B cell (primary cell): ENCODE measurements around the gene PARP3. TPM values are rescaled to one million over a fixed set of nuclear protein-coding genes. Genes with fewer than 3 reads are reported as not detected.
"Not testable (repeated sequence)": the region's sequence is repeated elsewhere in the genome, so short reads cannot be mapped to it uniquely, and the experiment has no call there.

ENCODE experiments used
- ATAC-seq: fragments of 200-7000 bp; cut with Tn5 transposase; one replicate; pipeline ENCODE4 v1.10.0; 2021; ENCODE audit warnings: low read depth, mild to moderate bottlenecking, moderate number of reproducible peaks, moderate library complexity
- CTCF ChIA-PET: fragments of 350-600 bp; sonication (Branson Sonifier 250); formaldehyde crosslinking; loops from one replicate; lab custom pipeline; 2021; ENCODE audit warnings: antibody characterized with exemption, inconsistent platforms; lab: Charles Lee
- POLR2A ChIA-PET: fragments of 350-600 bp; sonication (Branson Sonifier 250); formaldehyde crosslinking; loops from one replicate; lab custom pipeline; 2021; ENCODE audit warnings: antibody characterized with exemption; lab: Charles Lee
- DNase-seq: peaks from one replicate; pipeline ENCODE4 v3.0.0; 2013
- H2AFZ ChIP-seq: 2 replicates; pipeline ENCODE4 v1.6.1; 2012; ENCODE audit warnings: mild to moderate bottlenecking, low read depth, low read length; ENCODE audit not compliant: insufficient read depth, poor library complexity, severe bottlenecking
- H3K27ac ChIP-seq, 2 donors: 1 replicate in 1 of 2; 2 replicates in 1 of 2; pipeline ENCODE4 v1.5.1; 2012 to 2013; ENCODE audit warnings: low read length in 2 of 2, mild to moderate bottlenecking in 2 of 2, moderate library complexity in 1 of 2
- H3K27me3 ChIP-seq, 4 experiments: fragments of 200-600 bp in 1 of 4; sonication (generic) in 1 of 4; replicated peaks in 1 of 4; 1 replicate in 2 of 4; 2 replicates in 2 of 4; pipeline versions ENCODE4 v1.6.1 to v1.7.0; 2013 to 2016; ENCODE audit warnings: low read length in 3 of 4, mild to moderate bottlenecking in 2 of 4, mixed read lengths in 1 of 4, moderate library complexity in 1 of 4; ENCODE audit not compliant: insufficient read depth in 4 of 4, control insufficient read depth in 3 of 4; ENCODE audit errors: control extremely low read depth in 1 of 4
- H3K36me3 ChIP-seq, 2 experiments: replicated peaks in 1 of 2; 1 replicate in 1 of 2; 2 replicates in 1 of 2; pipeline versions ENCODE4 v1.6.1 to v1.7.1; 2013; ENCODE audit warnings: low read length in 1 of 2; ENCODE audit not compliant: insufficient read depth in 2 of 2, control insufficient read depth in 1 of 2; ENCODE audit errors: control extremely low read depth in 1 of 2, extremely low read depth in 1 of 2
- H3K4me1 ChIP-seq, 2 donors: fragments of 200-600 bp in 1 of 2; sonication (generic) in 1 of 2; 1 replicate in 1 of 2; 2 replicates in 1 of 2; pipeline versions ENCODE4 v1.5.1 to v1.6.1; 2013 to 2017; ENCODE audit warnings: low read length in 2 of 2; ENCODE audit not compliant: control insufficient read depth in 2 of 2, insufficient read depth in 2 of 2
- H3K4me2 ChIP-seq: replicated peaks from 2 replicates; pipeline ENCODE3; 2012; ENCODE audit warnings: mild to moderate bottlenecking, low read depth, low read length; ENCODE audit not compliant: poor library complexity, severe bottlenecking
- H3K4me3 ChIP-seq, 5 experiments: fragments of 200-600 bp in 1 of 5; sonication (generic) in 1 of 5; 1 replicate in 3 of 5; 2 replicates in 2 of 5; pipeline versions ENCODE4 v1.5.1 to v1.7.0; 2011 to 2016; ENCODE audit warnings: low read length in 4 of 5, mild to moderate bottlenecking in 4 of 5, low read depth in 2 of 5, control low read depth in 1 of 5, moderate library complexity in 1 of 5; ENCODE audit not compliant: insufficient read depth in 1 of 5; ENCODE audit errors: control extremely low read depth in 1 of 5, extremely low read depth in 1 of 5
- H3K79me2 ChIP-seq: fragments of 200-600 bp; sonication (generic); one replicate; pipeline ENCODE4 v1.6.0; 2016; ENCODE audit warnings: low read length; ENCODE audit not compliant: control insufficient read depth, insufficient read depth
- H3K9ac ChIP-seq: fragments of 200-600 bp; sonication (generic); 2 replicates; pipeline ENCODE4 v1.6.1; 2017; ENCODE audit warnings: mild to moderate bottlenecking, low read length, moderate library complexity
- H3K9me3 ChIP-seq, 3 donors: one replicate each; pipeline versions ENCODE4 v1.6.1 to v1.7.1; 2013; ENCODE audit warnings: low read length in 2 of 3; ENCODE audit not compliant: control insufficient read depth in 2 of 3, insufficient read depth in 1 of 3; ENCODE audit errors: control extremely low read depth in 1 of 3
- H4K20me1 ChIP-seq: 2 replicates; pipeline ENCODE4 v1.6.0; 2012; ENCODE audit warnings: mild to moderate bottlenecking, low read length; ENCODE audit not compliant: insufficient read depth, control insufficient read depth, poor library complexity, severe bottlenecking
- H3K27ac Mint-ChIP-seq: one replicate; pipeline ENCODE4 v1.8.0; 2021; ENCODE audit warnings: mixed read lengths
- H3K27me3 Mint-ChIP-seq: one replicate; pipeline ENCODE4 v1.8.0; 2021; ENCODE audit warnings: mixed read lengths
- H3K4me1 Mint-ChIP-seq: one replicate; pipeline ENCODE4 v1.8.0; 2021; ENCODE audit warnings: mixed read lengths
- H3K4me3 Mint-ChIP-seq: one replicate; pipeline ENCODE4 v1.8.0; 2021; ENCODE audit warnings: mixed read lengths
- H3K9me3 Mint-ChIP-seq: one replicate; pipeline ENCODE4 v1.8.0; 2022; ENCODE audit warnings: mixed read lengths; ENCODE audit not compliant: insufficient read depth
- EZH2 ChIP-seq: IDR thresholded peaks from 2 replicates; pipeline ENCODE4 v1.6.1; 2012; ENCODE audit warnings: borderline replicate concordance, low read depth, mild to moderate bottlenecking, moderate library complexity, low read length; ENCODE audit not compliant: insufficient read depth, poor library complexity, severe bottlenecking
- WGBS: methylation state at CpG from one replicate; pipeline ENCODE4 v1.1.5; 2013; ENCODE audit warnings: missing lambda C conversion rate; ENCODE audit not compliant: insufficient coverage; 5-methylcytosine and 5-hydroxymethylcytosine counted together
- intact Hi-C: fragments of 100-400 bp; cut with micrococcal nuclease; formaldehyde crosslinking; loops from one replicate; pipeline ENCODE4 v1.10.0; 2022
- polyA plus RNA-seq: library from polyadenylated mRNA; depleted of rRNA; stranded (reverse); fragments of >200 nt; gene quantifications from 2 replicates; pipeline ENCODE4 v1.2.3, GENCODE V29; 2012
- total RNA-seq, 2 donors: library from RNA; stranded (reverse); fragments of 120-200 nt in 1 of 2; gene quantifications; 1 replicate in 1 of 2; 2 replicates in 1 of 2; pipeline versions ENCODE4 v1.2.3 to v1.2.4, GENCODE V29; 2013 to 2022
- TF ChIP-seq, protein P1 (sequence below): fragments of 200-600 bp; IDR thresholded peaks from one replicate; pipeline ENCODE4 v1.8.0; 2022; ENCODE audit warnings: antibody characterized with exemption, mild to moderate bottlenecking

PARP3 gene
- total and polyA plus RNA-seq, 2 donors (not counting 1 experiment from before 2014, with no cell fraction given): 17.7 to 29.7 TPM

DNA sequence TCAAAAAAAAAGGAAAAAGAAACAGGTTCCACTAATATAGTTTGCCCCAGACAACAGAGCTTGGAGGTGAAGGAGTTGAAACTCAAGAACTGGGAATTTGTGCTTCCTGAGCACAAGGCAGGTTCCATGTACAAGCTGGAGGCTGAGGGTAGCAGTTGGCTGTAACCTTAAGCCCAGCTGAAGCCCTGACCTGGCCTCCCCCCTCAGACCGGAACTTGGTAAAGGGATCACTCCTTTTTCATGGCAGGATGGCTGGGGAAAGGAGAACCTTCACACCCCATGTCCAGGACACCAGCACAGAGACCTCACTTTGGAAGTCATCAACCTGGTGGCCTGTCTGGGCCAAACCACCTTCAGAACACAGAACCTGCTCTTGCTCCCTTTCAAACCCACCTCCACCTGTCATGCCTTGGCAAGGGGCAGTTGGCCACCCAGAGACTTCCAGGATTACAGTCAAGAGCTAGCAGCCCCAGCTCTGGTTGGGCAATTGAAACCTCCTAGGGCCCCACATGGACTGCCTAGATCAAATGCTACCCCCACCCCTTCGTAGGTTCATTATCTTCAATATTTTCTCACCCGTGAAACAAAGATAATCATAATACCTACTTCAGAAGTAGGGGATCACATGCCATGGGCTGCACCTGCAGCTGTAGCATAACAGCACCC is 50.0 kb downstream of the PARP3 start:
- POLR2A ChIA-PET: interaction anchor here (2.9 kb wide), 1 partner anchor 9 kb away, joined by 8 read pairs; the partner anchor contains the start of gene ACY1

GRCh38 chr3:51993657-51994056 is 51.5 kb downstream of the PARP3 start:
- intact Hi-C loops: loop anchor here (2.0 kb wide), 2 partner anchors 19 to 543 kb away; partner anchors contain the start of genes ABHD14A, ABHD14B and UQCC5
- H3K9me3 Mint-ChIP-seq, H3K4me2 ChIP-seq, ATAC-seq, H3K27ac ChIP-seq, H3K27me3 Mint-ChIP-seq, H2AFZ ChIP-seq, H3K4me3 ChIP-seq, DNase-seq, H3K27me3 ChIP-seq, H3K9me3 ChIP-seq, H3K9ac ChIP-seq: not testable (repeated sequence)
- CTCF ChIA-PET: interaction anchor here (1.2 kb wide), 1 partner anchor 151 kb away, joined by 3 read pairs; no protein-coding TSS in a partner anchor
- H3K4me1 Mint-ChIP-seq: peaks cover 33% of the 10 kb centered on the region
- Histone ChIP-seq H3K4me1 (peaks cover 13 to 19% of the 10 kb centered on the region in 2 donors), H3K79me2 (peaks cover 17% of the 10 kb centered on the region), H4K20me1 (peaks cover 37% of the 10 kb centered on the region), H3K36me3 (peaks cover 0 to 26% of the 10 kb centered on the region in 2 experiments)
- WGBS: 92% methylated on average over 6 of the region's 13 CpGs
- peak overlapping the region; percentile 100 for H3K4me3 Mint-ChIP-seq
- POLR2A ChIA-PET: interaction anchor here (2.5 kb wide), 1 partner anchor 11 kb away, joined by 25 read pairs; the partner anchor contains the start of gene ACY1
- peak overlapping the region; percentile 26 for H3K27ac Mint-ChIP-seq

More for the DNA sequence above, 50.0 kb downstream of the PARP3 start:
- intact Hi-C loops: no loop called here
- Histone ChIP-seq H3K79me2 (peaks cover 17% of the 10 kb centered on the region), H3K36me3 (peaks cover 0 to 26% of the 10 kb centered on the region in 2 experiments), H3K4me1 (peaks cover 13 to 19% of the 10 kb centered on the region in 2 donors), H3K4me3 (no peak overlapping the region), H3K4me2 (no peak overlapping the region), H3K27me3 (no peaks in the 10 kb centered on the region), H3K9ac (no peak overlapping the region), H4K20me1 (peaks cover 37% of the 10 kb centered on the region), H3K27ac (no peak overlapping the region), H2AFZ (no peak overlapping the region), H3K9me3 (no peaks in the 10 kb centered on the region)
- ATAC-seq (no peak), DNase-seq (no peak)
- 100% methylated on average over 2 of the region's 3 CpGs for WGBS
- H3K27ac Mint-ChIP-seq: no peak overlapping the region
- H3K9me3 Mint-ChIP-seq: no peaks in the 10 kb centered on the region
- H3K27me3 Mint-ChIP-seq: no peaks in the 10 kb centered on the region
- CTCF ChIA-PET: interaction anchor here (0.6 to 2.5 kb wide), 4 partner anchors 9 to 29 kb away, joined by 3 to 15 read pairs (median 4); partner anchors contain the start of gene ACY1
- H3K4me3 Mint-ChIP-seq: no peak overlapping the region
- peaks cover 33% of the 10 kb centered on the region for H3K4me1 Mint-ChIP-seq
- TF ChIP-seq EZH2: no peak
- TF ChIP-seq, protein P1, sequence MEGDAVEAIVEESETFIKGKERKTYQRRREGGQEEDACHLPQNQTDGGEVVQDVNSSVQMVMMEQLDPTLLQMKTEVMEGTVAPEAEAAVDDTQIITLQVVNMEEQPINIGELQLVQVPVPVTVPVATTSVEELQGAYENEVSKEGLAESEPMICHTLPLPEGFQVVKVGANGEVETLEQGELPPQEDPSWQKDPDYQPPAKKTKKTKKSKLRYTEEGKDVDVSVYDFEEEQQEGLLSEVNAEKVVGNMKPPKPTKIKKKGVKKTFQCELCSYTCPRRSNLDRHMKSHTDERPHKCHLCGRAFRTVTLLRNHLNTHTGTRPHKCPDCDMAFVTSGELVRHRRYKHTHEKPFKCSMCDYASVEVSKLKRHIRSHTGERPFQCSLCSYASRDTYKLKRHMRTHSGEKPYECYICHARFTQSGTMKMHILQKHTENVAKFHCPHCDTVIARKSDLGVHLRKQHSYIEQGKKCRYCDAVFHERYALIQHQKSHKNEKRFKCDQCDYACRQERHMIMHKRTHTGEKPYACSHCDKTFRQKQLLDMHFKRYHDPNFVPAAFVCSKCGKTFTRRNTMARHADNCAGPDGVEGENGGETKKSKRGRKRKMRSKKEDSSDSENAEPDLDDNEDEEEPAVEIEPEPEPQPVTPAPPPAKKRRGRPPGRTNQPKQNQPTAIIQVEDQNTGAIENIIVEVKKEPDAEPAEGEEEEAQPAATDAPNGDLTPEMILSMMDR: no peak
